HG03135 (cell line): Measurements from ENCODE around the gene FOLR3.
"Not testable (repeated sequence)": the region's sequence is repeated elsewhere in the genome, so short reads cannot be mapped to it uniquely, and the experiment has no call there.

ENCODE experiments used
- ATAC-seq: cut with Tn5 transposase; IDR thresholded peaks from one replicate; pipeline ENCODE4 v1.9.1; 2021; ENCODE audit warnings: mild to moderate bottlenecking, moderate library complexity; ENCODE audit not compliant: unreplicated experiment

Gene FOLR3

DNA sequence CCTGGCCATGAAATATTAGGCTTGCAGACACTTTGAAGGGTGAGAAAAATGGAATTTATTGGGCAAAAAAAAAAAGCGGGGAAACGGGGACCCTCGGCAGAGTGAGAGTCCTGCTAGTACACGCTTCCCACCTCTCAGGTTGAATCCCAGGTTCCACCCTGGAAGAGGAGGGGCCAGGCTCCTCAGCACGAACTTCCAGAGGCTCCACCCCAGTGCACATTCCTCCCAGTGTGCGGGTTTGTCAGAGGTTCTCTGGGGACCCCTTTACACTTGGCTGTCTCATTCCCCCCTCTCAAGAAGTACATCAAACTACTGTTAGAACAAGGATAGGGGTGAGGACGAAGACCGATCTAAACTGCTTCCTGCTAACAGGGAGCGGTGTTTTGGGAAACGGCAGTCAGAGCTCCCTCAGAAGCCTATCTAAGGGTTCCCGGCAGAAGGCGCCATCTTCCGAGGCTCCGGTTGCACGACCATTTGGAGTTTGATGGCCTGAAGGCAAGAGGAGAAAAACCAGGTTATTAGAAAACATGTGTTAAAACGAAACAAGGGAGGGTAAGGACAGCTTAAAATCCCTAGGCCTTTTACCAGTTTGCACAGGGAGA lies 27.5 kb downstream of the FOLR3 start:
- no peak for ATAC-seq

DNA sequence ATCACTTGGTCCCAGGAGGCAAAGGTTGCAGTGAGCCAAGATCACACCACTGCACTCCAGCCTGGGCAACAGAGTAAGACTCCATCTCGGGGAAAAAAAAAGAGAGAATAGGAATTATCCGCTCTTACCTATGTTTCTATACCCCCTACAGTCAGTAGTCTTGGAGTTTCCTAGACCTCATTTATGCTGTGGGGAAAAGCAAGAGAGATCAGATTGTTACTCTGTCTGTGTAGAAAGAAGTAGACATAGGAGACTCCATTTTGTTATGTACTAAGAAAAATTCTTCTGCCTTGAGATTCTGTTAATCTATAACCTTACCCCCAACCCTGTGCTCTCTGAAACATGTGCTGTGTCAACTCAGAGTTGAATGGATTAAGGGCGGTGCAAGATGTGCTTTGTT lies 28.7 kb downstream of the FOLR3 start:
- not testable (repeated sequence) for ATAC-seq

GRCh38 chr11:72169046-72169555 lies 33.6 kb downstream of the FOLR3 start:
- ATAC-seq: not testable (repeated sequence)

DNA sequence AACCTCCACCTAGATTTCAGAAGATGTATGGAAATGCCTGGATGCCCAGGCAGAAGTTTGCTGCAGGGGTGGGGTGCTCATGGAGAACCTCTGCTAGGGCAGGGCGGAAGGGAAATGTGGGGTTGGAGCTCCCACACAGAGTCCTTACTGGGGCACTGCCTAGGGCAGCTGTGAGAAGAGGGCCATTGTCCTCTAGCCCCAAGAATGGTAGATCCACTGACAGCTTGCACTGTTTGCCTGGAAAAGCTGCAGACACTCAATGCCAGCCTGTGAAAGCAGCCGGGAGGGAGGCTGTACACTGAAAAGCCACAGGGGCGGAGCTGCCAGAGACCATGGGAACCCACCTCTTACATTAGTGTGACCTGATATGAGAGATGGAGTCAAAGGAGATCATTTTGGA lies 34.2 kb downstream of the FOLR3 start:
- not testable (repeated sequence) for ATAC-seq

- not testable (repeated sequence) for ATAC-seq
These were observed 36.5 kb downstream of the FOLR3 start for GRCh38 chr11:72172043-72172442.

- ATAC-seq: no peak
These were observed 37.8 kb downstream of the FOLR3 start for GRCh38 chr11:72173291-72173690.

GRCh38 chr11:72174302-72175070 lies 39.0 kb downstream of the FOLR3 start:
- ATAC-seq: no peak

DNA sequence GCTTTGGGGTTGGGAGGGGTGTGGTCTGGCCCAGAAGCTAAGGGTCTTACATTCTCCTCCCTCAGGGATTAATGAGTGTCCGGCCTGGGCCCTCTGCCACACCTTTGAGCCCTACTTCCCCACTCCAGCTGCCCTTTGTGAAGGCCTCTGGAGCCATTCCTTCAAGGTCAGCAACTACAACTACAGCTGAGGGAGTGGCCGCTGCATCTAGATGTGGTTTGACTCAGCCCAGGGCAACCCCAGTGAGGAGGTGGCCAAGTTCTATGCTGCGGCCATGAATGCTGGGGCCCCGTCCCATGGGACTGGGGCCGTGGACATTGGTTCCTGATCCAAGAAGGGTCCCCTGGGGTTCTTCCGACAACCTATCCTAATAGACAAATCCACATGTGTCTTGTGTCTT lies 42.1 kb downstream of the FOLR3 start:
- no peak for ATAC-seq

DNA sequence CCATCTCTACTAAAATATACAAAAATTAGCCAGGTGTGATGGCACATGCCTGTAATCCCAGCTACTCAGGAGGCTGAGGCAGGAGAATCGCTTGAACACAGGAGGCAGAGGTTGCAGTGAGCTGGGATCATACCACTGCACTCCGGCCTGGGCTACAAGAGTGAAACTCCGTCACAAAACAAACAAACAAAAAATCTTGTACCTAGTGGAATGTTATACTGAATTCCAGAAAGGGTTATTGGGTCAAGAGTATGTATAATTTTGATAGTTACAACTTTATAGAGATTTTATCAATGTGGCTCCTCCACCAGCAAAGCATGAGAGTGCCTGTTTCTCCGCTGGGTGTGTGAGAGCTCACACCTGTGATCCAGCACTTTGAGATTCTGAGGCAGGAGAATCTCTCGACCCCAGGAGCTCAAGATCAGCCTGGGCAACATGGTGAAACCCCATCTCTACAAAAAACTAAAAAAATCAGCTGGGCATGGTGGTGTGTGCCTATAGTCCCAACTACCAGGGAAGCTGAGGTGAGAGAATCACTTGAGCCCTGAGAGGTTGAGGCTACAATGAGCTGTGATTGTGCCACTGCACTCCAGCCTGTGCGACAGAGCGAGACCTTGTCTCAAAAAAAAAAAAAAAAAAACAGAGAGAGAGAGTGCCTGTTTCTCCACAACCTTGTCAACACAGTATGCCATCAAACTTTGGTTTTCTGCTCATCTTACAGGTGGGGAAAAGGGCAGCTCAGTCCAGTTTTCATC lies 43.7 kb downstream of the FOLR3 start:
- ATAC-seq: no peak

DNA sequence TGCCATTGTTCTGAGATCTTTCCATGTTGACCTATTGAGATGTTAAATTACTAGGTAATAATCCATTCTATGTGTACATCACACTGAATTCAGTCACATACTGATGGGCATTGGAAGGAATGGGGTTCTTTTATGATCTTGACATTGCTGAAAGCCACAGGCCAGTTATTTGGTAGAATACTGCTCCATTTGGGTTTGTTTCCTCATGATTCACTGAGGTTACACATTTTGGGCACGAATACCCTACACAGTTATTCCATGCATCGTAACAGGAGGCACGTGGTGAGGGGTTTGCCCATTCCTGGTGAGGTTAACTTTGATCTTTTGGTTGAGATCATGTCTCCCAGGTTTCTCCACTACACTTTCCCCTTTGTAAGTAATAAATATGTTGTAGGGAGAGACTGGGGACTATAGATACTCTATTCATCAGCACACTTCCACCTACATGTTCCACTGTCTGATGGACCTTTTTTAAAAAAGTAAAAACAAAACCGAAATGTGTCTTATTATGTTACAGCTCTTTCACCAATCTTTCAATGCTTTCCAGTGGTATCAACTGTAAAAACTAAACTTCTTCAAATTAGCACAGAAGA lies 44.4 kb downstream of the FOLR3 start:
- ATAC-seq: no peak

GRCh38 chr11:72180892-72181552 lies 45.5 kb downstream of the FOLR3 start:
- not testable (repeated sequence) for ATAC-seq

DNA sequence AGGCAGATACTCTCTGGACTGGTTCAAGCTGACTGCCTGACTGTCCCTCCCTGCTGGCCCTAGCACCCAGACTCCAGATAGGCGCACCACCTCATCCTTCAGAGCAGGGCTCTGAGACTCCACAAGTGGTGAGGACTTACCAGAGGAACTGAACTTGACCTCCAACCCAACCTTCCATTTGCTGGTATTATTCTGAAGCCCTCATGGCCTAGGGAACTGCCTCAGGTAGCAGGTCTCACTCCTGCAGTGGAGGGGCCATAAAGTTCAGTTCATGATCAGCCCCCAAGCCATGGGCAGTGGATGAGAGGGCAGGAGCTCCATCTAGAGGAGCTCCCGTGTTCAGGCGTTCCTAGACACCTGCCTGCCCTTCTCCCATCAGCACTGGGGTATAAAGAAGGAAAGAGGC lies 46.0 kb downstream of the FOLR3 start:
- ATAC-seq: not testable (repeated sequence)

- no peak for ATAC-seq
These were observed 52.7 kb downstream of the FOLR3 start for GRCh38 chr11:72188267-72188666.
